SW 1271 (cell line): ENCODE data around the gene P4HA1.
"Not testable (repeated sequence)": the region's sequence is repeated elsewhere in the genome, so short reads cannot be mapped to it uniquely, and the experiment has no call there.

ENCODE experiments used
- DNase-seq, 2 experiments: peaks; one replicate each; lab custom pipeline; 2025; lab: John Stamatoyannopoulos, UW

The P4HA1 gene

DNA sequence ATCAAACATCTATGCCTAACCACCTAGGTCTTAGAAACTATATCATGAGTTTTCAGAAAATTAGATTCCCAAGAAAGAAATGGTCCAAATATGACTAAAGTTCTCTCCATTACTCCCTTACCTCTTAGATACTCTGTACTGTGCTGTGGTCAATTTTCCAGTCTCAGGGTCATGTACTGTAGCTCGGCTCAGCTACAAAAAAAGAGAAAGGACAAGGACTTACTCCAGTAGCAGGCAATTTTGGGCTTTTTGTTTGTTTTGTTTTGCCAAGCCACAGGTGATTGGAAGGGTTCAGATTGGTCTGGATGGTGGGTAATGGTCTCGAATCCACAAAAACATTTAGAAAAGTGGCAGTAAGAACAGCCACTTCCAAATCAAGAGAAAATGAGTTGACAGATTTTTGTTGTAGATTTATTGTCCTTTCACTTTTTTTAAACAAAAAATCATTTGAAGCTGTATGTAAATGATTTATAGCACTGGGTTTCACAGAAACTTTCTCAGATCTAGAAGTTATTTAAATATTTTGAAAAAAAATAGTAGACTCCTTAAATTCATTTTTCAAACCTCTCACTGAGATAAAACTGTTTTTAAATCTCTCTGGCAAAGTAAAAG, 52.8 kb downstream of the P4HA1 start:
- DNase-seq: no peak

DNA sequence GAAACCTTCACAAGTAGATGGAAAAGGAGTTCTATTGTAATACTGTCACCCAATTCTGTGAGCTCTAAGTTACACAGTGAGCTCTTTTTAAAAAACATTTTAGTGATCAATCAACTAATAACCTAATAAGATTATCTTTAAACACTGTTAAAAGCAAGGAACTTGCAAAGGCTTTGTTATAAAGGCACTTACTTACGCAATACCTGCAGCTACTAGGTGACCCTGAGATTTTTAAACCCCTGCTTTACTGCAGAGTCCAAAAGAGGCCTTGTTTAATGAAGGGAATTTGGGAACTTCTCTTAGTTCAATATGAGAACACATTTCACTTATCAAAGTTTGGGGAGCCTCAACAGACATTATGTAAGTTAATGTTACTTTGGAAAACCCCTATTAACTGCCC, 53.3 kb downstream of the P4HA1 start:
- DNase-seq: no peak

DNA sequence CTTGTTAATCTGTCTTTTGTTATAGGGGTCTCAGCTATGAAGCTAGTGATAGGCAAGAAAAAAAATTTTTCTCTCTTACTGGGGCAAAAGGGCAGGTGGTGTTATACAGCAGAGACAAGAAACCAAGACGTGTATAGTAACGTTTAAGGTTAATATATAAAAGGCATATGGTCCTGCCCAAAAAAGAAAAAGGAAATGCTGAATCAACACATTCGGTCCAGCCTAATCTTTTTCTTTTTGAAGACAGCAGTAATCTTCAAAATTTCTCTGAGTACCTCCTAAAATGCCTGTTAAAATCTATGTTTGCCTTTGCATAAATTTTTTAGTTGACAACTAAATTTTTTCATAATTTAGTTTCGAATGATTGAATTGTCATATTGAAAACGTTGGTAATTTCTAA, 54.5 kb downstream of the P4HA1 start:
- DNase-seq: no peak

GRCh38 chr10:73039635-73040034, 57.0 kb downstream of the P4HA1 start:
- no peak for DNase-seq

- DNase-seq: not testable (repeated sequence)
Observed at GRCh38 chr10:73036285-73036684, 60.4 kb downstream of the P4HA1 start.

GRCh38 chr10:73032536-73032935, 64.1 kb downstream of the P4HA1 start:
- DNase-seq: no peak

- DNase-seq: not testable (repeated sequence)
Observed at GRCh38 chr10:73026623-73027022, 70.0 kb downstream of the P4HA1 start.

DNA sequence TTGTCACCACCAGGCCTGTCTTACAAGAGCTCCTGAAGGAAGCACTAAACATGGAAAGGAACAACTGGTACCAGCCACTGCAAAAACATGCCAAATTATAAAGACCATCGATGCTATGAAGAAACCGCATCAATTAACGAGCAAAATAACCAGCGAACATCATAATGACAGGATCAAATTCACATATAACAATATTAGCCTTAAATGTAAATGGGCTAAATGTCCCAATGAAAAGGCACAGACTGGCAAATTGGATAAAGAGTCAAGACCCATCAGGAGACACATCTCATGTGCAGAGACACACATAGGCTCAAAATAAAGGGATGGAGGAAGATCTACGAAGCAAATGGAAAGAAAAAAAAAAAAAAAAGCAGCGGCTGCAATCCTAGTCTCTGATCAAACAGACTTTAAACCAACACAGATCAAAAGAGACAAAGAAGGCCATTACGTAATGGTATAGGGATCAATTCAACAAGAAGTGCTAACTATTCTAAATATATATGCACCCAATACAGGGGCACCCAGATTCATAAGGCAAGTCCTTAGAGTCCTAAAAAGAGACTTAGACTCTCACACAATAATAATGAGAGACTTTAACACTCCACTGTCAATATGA, 73.1 kb downstream of the P4HA1 start:
- DNase-seq: not testable (repeated sequence)

DNA sequence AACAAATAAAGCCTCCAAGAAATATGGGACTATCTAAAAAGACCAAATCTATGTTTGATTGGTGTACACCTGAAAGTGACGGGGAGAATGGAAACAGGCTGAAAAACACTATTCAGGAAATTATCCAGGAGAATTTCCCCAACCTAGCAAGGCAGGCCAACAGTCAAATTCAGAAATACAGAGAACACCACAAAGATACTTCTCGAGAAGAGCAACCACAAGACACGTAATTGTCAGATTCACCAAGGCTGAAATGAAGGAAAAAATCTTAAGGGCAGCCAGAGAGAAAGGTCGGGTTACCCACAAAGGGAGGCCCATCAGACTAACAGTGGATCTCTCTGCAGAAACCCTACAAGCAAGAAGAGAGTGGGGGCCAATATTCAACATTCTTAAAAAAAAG, 73.7 kb downstream of the P4HA1 start:
- DNase-seq: not testable (repeated sequence)

DNA sequence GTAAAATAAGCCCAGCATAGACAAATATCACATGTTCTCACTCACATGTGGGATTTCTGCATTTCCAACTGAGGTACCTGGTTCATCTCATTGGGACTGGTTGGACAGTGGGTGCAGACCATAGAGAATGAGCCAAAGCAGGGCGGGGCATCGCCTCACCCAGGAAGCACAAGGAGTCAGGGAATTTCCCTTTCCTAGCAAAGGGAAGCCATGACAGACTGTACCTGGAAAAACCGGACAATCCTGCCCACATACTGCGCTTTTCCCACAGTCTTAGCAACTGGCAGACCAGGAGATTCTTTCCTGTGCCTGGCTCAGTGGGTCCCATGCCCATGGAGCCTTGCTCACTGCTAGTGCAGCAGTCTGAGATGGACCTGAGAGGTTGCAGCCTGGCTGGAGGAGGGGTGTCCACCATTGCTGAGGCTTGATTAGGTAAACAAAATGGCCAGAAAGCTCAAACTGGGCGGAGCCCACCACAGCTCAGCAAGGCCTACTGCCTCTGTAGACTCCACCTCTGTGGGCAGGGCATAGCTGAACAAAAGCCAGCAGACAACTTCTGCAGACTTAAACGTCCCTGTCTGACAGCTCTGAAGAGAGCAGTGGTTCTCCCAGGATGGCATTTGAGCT, 75.0 kb downstream of the P4HA1 start:
- not testable (repeated sequence) for DNase-seq

GRCh38 chr10:73021050-73021449, 75.6 kb downstream of the P4HA1 start:
- no peak for DNase-seq

GRCh38 chr10:73019100-73019499, 77.6 kb downstream of the P4HA1 start:
- no peak for DNase-seq

- DNase-seq: no peak
Observed at GRCh38 chr10:73018632-73019031, 78.0 kb downstream of the P4HA1 start.

DNA sequence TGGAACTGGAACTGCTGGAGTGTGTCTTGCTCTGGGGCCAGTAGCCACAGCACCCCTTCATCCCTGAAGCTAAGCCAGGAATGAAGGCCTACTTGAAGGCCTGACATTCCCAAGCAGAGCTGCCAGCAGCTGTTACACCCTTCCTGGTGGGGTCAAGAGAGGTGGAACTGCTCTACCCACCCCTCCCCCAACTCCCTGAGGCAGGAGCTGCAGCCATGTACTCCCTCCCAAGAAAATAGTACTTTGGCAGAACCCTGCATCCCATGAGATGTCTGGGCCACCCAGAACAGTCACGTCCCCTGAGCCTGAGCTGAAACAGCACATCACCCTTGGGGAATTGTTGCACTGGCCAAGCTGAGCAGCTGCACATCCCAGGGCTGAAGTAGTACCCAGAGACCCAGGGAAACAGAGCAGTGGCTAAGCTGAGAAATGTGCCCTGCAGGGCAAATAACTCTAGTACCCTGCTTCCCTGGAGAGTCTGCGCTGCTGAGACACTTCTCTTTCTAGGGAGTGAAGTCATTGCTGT, 78.6 kb downstream of the P4HA1 start:
- DNase-seq: no peak

GRCh38 chr10:73015779-73016178, 80.9 kb downstream of the P4HA1 start:
- no peak for DNase-seq

DNA sequence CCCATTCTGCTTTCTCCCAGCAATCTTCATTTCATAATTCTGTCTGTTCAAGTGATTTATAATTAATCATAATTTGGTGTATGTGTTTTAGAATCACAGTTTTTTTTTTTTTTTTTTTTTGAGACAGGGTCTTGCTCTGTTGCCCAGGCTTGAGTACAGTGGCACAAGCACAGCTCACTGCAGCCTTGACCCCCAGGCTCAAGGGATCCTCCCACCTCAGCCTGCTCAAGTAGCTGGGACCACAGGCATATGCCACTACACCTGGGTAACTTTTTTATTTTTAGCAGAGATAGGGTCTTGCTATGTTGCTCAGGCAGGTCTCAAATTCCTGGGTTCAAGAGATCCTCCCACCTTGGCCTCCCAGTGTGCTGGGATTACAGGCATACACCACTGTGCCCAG, 92.8 kb downstream of the P4HA1 start:
- no peak for DNase-seq

DNA sequence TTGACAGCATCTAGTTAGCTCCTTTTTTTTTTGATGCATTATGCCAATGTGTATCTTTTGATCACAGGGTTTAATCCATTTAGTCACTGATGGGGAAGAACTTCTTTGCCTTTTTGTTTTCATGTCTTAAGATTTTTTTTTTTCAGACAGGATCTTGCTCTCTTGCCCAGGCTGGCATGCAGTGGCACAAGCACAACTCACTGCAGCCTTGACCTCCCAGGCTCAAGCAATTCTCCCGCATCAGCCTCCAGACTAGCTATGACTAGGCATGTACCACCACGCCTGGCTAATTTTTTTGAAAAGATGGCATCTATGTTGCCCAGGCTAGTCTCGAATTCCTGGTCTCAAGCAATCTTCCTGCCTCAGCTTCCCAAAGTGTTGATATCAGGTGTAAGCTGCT, 95.7 kb downstream of the P4HA1 start:
- DNase-seq: no peak

DNA sequence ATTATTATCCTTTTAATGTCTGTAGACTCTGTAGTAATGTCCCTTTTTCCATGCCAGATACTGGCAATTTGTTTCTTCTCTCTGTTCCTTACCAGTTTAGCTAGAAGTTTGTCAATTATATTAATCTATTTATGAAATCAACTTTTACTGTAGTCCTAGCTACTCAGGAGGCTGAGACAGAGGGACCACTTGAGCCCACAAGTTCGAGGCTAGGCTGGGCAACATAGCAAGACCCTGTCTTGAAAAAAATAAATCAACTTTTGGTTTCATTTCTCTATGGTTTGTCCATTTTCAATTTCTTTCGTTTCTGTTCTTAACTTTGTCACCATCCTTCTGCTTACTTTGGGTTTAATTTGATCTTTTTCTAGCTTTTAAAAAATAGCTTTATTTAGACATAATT, 99.6 kb downstream of the P4HA1 start:
- DNase-seq: no peak

GRCh38 chr10:72995459-72995858, 101.2 kb downstream of the P4HA1 start:
- not testable (repeated sequence) for DNase-seq

DNA sequence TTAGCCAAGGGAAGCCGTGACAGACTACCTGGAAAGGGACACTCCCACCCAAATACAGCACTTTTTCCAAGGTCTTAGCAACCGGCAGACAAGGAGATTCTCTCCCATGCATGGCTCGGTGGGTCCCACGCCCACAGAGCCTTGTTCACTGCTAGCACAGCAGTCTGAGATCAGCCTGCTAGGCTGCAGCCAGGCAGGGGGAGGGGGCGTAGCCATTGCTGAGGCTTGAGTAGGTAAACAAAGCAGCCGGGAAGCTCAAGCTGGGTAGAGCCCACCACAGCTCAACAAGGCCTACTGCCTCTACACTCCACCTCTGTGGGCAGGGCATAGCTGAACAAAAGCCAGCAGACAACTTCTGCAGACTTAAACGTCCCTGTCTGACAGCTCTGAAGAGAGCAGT, 106.9 kb downstream of the P4HA1 start:
- DNase-seq: not testable (repeated sequence)

- DNase-seq: not testable (repeated sequence)
Observed at GRCh38 chr10:72984618-72985017, 112.0 kb downstream of the P4HA1 start.

GRCh38 chr10:72981882-72982529, 114.7 kb downstream of the P4HA1 start:
- DNase-seq: no peak
